ENCODE results near the gene NPBWR2. TPM values are rescaled to one million over a fixed set of nuclear protein-coding genes. Genes with fewer than 3 reads are reported as not detected.

Gene NPBWR2
- total and polyA plus RNA-seq, 9 of the 15 experiments (the other 6 are each of a cell fraction or from before 2014, with no cell fraction given): not detected

- TF ChIP-seq REST (IDR thresholded peaks at IDR 0.05; ENCODE audit: borderline replicate concordance): no peak
- no peak for TF ChIP-seq REST (CRISPR knock-in tag; IDR thresholded peaks at IDR 0.05; ENCODE audit: low read depth)
- no peak for TF ChIP-seq SMC3 (conservative IDR thresholded peaks at IDR 0.05; ENCODE audit: insufficient read depth, low read depth, low read length)
- TF ChIP-seq COPS2 (conservative IDR thresholded peaks at IDR 0.05): no peak
- TF ChIP-seq STAT5A (IDR thresholded peaks at IDR 0.05; ENCODE audit: borderline replicate concordance, low read length): no peak
- TF ChIP-seq SMARCA5 (IDR thresholded peaks at IDR 0.05): peak; percentile 88
- no peak for TF ChIP-seq ARID4B (CRISPR knock-in tag; IDR thresholded peaks at IDR 0.05)
- no peak for TF ChIP-seq THRAP3 (IDR thresholded peaks at IDR 0.05; ENCODE audit: borderline replicate concordance)
- TF ChIP-seq XRCC3 (IDR thresholded peaks at IDR 0.05): no peak
- TF ChIP-seq ATF1 (CRISPR knock-in tag; IDR thresholded peaks at IDR 0.05): no peak
- no peak for TF ChIP-seq ATF1 (tag; IDR thresholded peaks at IDR 0.05)
- TF ChIP-seq SIRT6 (IDR thresholded peaks at IDR 0.05; ENCODE audit: low read depth, low read length): no peak
- TF ChIP-seq TBP (optimal IDR thresholded peaks at IDR 0.05; ENCODE audit: low read depth, low read length): no peak
- no peak for TF ChIP-seq IRF1 (CRISPR knock-in tag; IDR thresholded peaks at IDR 0.05; ENCODE audit: borderline replicate concordance)
- no peak for TF ChIP-seq CHD2 (IDR thresholded peaks at IDR 0.05; ENCODE audit: low read depth, low read length)
- TF ChIP-seq MIER1 (IDR thresholded peaks at IDR 0.05; ENCODE audit: low read depth): no peak
- TF ChIP-seq BCOR (IDR thresholded peaks at IDR 0.05): peak; percentile 92
These were observed 51.3 kb downstream of the NPBWR2 start (continued) for GRCh38 chr20:64055893-64056638.
